HepG2 (cell line): ENCODE results near the gene RAB17. TPM values are rescaled to one million over a fixed set of nuclear protein-coding genes. Genes with fewer than 3 reads are reported as not detected.

ENCODE experiments used
- ETV6 ChIP-seq: sonication (generic); formaldehyde crosslinking; conservative IDR thresholded peaks from 2 replicates; pipeline ENCODE4 v1.4.0; 2020; ENCODE audit warnings: missing genetic modification reagents
- KAT2B ChIP-seq: fragments of 150-350 bp; IDR thresholded peaks from 2 replicates; pipeline ENCODE4 v1.6.1; 2014; ENCODE audit warnings: low read depth, low read length, borderline replicate concordance
- KAT7 ChIP-seq: IDR thresholded peaks from 2 replicates; pipeline ENCODE4 v1.6.1; 2018; ENCODE audit warnings: borderline replicate concordance, missing compliant biosample characterization
- MYPOP ChIP-seq: sonication (generic); formaldehyde crosslinking; IDR thresholded peaks from 2 replicates; pipeline ENCODE4 v1.8.1; 2023; ENCODE audit warnings: mild to moderate bottlenecking, moderate library complexity, missing genetic modification reagents
- PCBP2 ChIP-seq: fragments of 200-400 bp; formaldehyde crosslinking; optimal IDR thresholded peaks from 2 replicates; pipeline ENCODE3; 2018; ENCODE audit warnings: low read length, low read depth; ENCODE audit not compliant: poor library complexity, severe bottlenecking
- PHB2 ChIP-seq: fragments of 450-650 bp; IDR thresholded peaks from 2 replicates; pipeline ENCODE4 v1.6.1; 2018; ENCODE audit not compliant: partially characterized antibody
- ZC3H13 ChIP-seq: sonication (generic); formaldehyde crosslinking; IDR thresholded peaks from 2 replicates; pipeline ENCODE4 v1.8.1; 2023; ENCODE audit warnings: mild to moderate bottlenecking, missing genetic modification reagents, moderate library complexity
- ZNF205 ChIP-seq: IDR thresholded peaks from 2 replicates; pipeline ENCODE4 v1.6.1; 2018; ENCODE audit warnings: missing biosample characterization, missing genetic modification reagents
- ZNF407 ChIP-seq: sonication (generic); formaldehyde crosslinking; IDR thresholded peaks from one replicate; pipeline ENCODE4 v1.5.1; 2020; ENCODE audit warnings: mild to moderate bottlenecking, missing genetic modification reagents; ENCODE audit errors: not compliant biosample characterization
- ZNF430 ChIP-seq: sonication (generic); formaldehyde crosslinking; IDR thresholded peaks from 2 replicates; pipeline ENCODE4 v1.9.0; 2021; ENCODE audit warnings: mild to moderate bottlenecking, missing genetic modification reagents
- ZNF451 ChIP-seq: sonication (generic); formaldehyde crosslinking; IDR thresholded peaks from 2 replicates; pipeline ENCODE4 v1.5.0; 2020; ENCODE audit warnings: mild to moderate bottlenecking, missing genetic modification reagents
- ZNF572 ChIP-seq: sonication (generic); formaldehyde crosslinking; IDR thresholded peaks from 2 replicates; pipeline ENCODE4 v1.5.1; 2020; ENCODE audit warnings: mild to moderate bottlenecking, missing genetic modification reagents
- ZNF577 ChIP-seq: sonication (generic); formaldehyde crosslinking; IDR thresholded peaks from 2 replicates; pipeline ENCODE4 v1.4.0; 2020; ENCODE audit warnings: mild to moderate bottlenecking, low read depth, missing genetic modification reagents, borderline replicate concordance
- ZNF816 ChIP-seq: sonication (generic); formaldehyde crosslinking; IDR thresholded peaks from 2 replicates; pipeline ENCODE4 v1.8.0; 2022; ENCODE audit warnings: missing genetic modification reagents, mild to moderate bottlenecking, borderline replicate concordance
- polyA plus RNA-seq, 8 experiments: library from polyadenylated mRNA; depleted of rRNA in 3 of 8; stranded (reverse) in 7 of 8; unstranded in 1 of 8; fragments of >200 nt; fragmentation: Illumina TruSeq in 4 of 8; extraction: Trizol in 4 of 8; gene quantifications; 2 replicates each; pipeline versions ENCODE4 v1.2.1 to v1.2.3, GENCODE V29; 2011 to 2016; ENCODE audit warnings: low read depth in 4 of 8, missing spikeins in 1 of 8, mixed read lengths in 1 of 8; ENCODE audit not compliant: insufficient read depth in 1 of 8
- total RNA-seq, 5 experiments: library from RNA; depleted of rRNA; stranded (reverse); fragments of >200 nt; fragmentation: Illumina TruSeq; extraction: Trizol; gene quantifications; 2 replicates each; pipeline ENCODE4 v1.2.3, GENCODE V29; 2016; ENCODE audit warnings: low read depth in 1 of 5
- TF ChIP-seq, protein P1 (sequence below): sonication (generic); formaldehyde crosslinking; IDR thresholded peaks from 2 replicates; pipeline ENCODE4 v1.4.0; 2020; ENCODE audit warnings: mild to moderate bottlenecking, missing genetic modification reagents
- TF ChIP-seq, protein P2 (sequence below): sonication (generic); formaldehyde crosslinking; IDR thresholded peaks from 2 replicates; pipeline ENCODE4 v1.4.0; 2020; ENCODE audit warnings: mild to moderate bottlenecking, missing genetic modification reagents

RAB17 gene
- total and polyA plus RNA-seq, 2 of the 13 experiments (the other 11 are each of a cell fraction or from before 2014, with no cell fraction given) = 68.0 to 124 TPM

GRCh38 chr2:237585590-237586221 lies 4.8 kb downstream of the RAB17 start (continued):
- peak; percentile 50; the same call in 1 of the 2 replicates for TF ChIP-seq KAT7 (CRISPR knock-in tag)
- no peak for TF ChIP-seq MYPOP
- TF ChIP-seq PCBP2 = no peak
- TF ChIP-seq ZNF816 = no peak
- TF ChIP-seq ZC3H13 = peak; percentile 82; the same call in 1 of the 2 replicates
- TF ChIP-seq ZNF205 = peak; percentile 83
- TF ChIP-seq ZNF451 (CRISPR knock-in tag) = peak; percentile 95; the same call in 1 of the 2 replicates
- peak; percentile 76 for TF ChIP-seq ZNF407
- peak; percentile 96 for TF ChIP-seq ZNF430 (CRISPR knock-in tag)
- TF ChIP-seq KAT2B = no peak
- TF ChIP-seq, protein P1, sequence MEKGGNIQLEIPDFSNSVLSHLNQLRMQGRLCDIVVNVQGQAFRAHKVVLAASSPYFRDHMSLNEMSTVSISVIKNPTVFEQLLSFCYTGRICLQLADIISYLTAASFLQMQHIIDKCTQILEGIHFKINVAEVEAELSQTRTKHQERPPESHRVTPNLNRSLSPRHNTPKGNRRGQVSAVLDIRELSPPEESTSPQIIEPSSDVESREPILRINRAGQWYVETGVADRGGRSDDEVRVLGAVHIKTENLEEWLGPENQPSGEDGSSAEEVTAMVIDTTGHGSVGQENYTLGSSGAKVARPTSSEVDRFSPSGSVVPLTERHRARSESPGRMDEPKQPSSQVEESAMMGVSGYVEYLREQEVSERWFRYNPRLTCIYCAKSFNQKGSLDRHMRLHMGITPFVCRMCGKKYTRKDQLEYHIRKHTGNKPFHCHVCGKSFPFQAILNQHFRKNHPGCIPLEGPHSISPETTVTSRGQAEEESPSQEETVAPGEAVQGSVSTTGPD (CRISPR knock-in tag) = no peak
- no peak for TF ChIP-seq PHB2
- TF ChIP-seq ZNF577 (CRISPR knock-in tag) = no peak
- 0 out of 2 replicates have a peak, but pooled peaks have one; percentile 71 for TF ChIP-seq ZNF572
- TF ChIP-seq, protein P2, sequence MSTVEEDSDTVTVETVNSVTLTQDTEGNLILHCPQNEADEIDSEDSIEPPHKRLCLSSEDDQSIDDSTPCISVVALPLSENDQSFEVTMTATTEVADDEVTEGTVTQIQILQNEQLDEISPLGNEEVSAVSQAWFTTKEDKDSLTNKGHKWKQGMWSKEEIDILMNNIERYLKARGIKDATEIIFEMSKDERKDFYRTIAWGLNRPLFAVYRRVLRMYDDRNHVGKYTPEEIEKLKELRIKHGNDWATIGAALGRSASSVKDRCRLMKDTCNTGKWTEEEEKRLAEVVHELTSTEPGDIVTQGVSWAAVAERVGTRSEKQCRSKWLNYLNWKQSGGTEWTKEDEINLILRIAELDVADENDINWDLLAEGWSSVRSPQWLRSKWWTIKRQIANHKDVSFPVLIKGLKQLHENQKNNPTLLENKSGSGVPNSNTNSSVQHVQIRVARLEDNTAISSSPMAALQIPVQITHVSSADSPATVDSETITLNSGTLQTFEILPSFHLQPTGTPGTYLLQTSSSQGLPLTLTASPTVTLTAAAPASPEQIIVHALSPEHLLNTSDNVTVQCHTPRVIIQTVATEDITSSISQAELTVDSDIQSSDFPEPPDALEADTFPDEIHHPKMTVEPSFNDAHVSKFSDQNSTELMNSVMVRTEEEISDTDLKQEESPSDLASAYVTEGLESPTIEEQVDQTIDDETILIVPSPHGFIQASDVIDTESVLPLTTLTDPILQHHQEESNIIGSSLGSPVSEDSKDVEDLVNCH (CRISPR knock-in tag) = no peak
- TF ChIP-seq ETV6 (CRISPR knock-in tag) = no peak; the same call in 1 of the 2 replicates
